CD8-positive, alpha-beta memory T cell (primary cell): ENCODE measurements around the gene RPL28. TPM values are rescaled to one million over a fixed set of nuclear protein-coding genes. Genes with fewer than 3 reads are reported as not detected.

ENCODE experiments used
- CTCF ChIA-PET: fragments of 350-600 bp; sonication (Branson Sonifier 250); formaldehyde crosslinking; loops from one replicate; lab custom pipeline; 2021; ENCODE audit warnings: antibody characterized with exemption; lab: Charles Lee
- POLR2A ChIA-PET: fragments of 350-600 bp; sonication (Branson Sonifier 250); formaldehyde crosslinking; loops from one replicate; lab custom pipeline; 2021; ENCODE audit warnings: antibody characterized with exemption; lab: Charles Lee
- DNase-seq, 5 donors: peaks; one replicate each; pipeline versions ENCODE4 v3.0.0 to v3.0.0-alpha.2; 2020 to 2022; ENCODE audit warnings: mixed read lengths in 1 of 5
- H3K27ac ChIP-seq: one replicate; pipeline ENCODE4 v1.7.0; 2013; ENCODE audit warnings: low read depth, mild to moderate bottlenecking, low read length, moderate library complexity
- H3K27me3 ChIP-seq: 2 replicates; pipeline ENCODE4 v1.7.0; 2013; ENCODE audit warnings: low read length, mild to moderate bottlenecking; ENCODE audit not compliant: insufficient read depth, poor library complexity, severe bottlenecking
- H3K36me3 ChIP-seq: 2 replicates; pipeline ENCODE4 v1.7.0; 2013; ENCODE audit warnings: mild to moderate bottlenecking, low read length, moderate library complexity; ENCODE audit not compliant: insufficient read depth
- H3K4me1 ChIP-seq: 2 replicates; pipeline ENCODE4 v1.7.0; 2013; ENCODE audit warnings: mild to moderate bottlenecking, low read length, moderate library complexity; ENCODE audit not compliant: insufficient read depth
- H3K4me3 ChIP-seq: 2 replicates; pipeline ENCODE4 v1.7.0; 2013; ENCODE audit warnings: mild to moderate bottlenecking, low read length
- H3K9me3 ChIP-seq: 2 replicates; pipeline ENCODE4 v1.7.0; 2013; ENCODE audit warnings: mild to moderate bottlenecking, low read length
- H3K27ac Mint-ChIP-seq, 8 donors: one replicate each; pipeline ENCODE4 v1.8.0; 2020 to 2021; ENCODE audit warnings: mixed read lengths in 8 of 8, mild to moderate bottlenecking in 6 of 8, inconsistent platforms in 3 of 8, moderate library complexity in 3 of 8
- H3K27me3 Mint-ChIP-seq, 2 donors: one replicate each; pipeline ENCODE4 v1.8.0; 2020 to 2021; ENCODE audit warnings: mixed read lengths in 2 of 2, mild to moderate bottlenecking in 1 of 2, moderate library complexity in 1 of 2
- H3K36me3 Mint-ChIP-seq, 3 donors: one replicate each; pipeline ENCODE4 v1.8.0; 2020 to 2021; ENCODE audit warnings: mixed read lengths in 3 of 3, inconsistent platforms in 1 of 3, mild to moderate bottlenecking in 1 of 3
- H3K4me1 Mint-ChIP-seq, 3 donors: one replicate each; pipeline ENCODE4 v1.8.0; 2020 to 2021; ENCODE audit warnings: mixed read lengths in 3 of 3, inconsistent platforms in 1 of 3, mild to moderate bottlenecking in 1 of 3
- H3K4me3 Mint-ChIP-seq, 7 donors: one replicate each; pipeline ENCODE4 v1.8.0; 2020 to 2021; ENCODE audit warnings: mixed read lengths in 7 of 7, mild to moderate bottlenecking in 6 of 7, moderate library complexity in 4 of 7, inconsistent platforms in 2 of 7
- H3K9me3 Mint-ChIP-seq, 5 donors: one replicate each; pipeline ENCODE4 v1.8.0; 2020 to 2022; ENCODE audit warnings: mixed read lengths in 5 of 5, mild to moderate bottlenecking in 3 of 5, moderate library complexity in 2 of 5, inconsistent platforms in 1 of 5
- polyA plus RNA-seq: library from polyadenylated mRNA; unstranded; fragments of 300-500 nt; fragmentation: Illumina TruSeq; gene quantifications from one replicate; pipeline ENCODE4 v1.2.3, GENCODE V29; 2021
- total RNA-seq, 2 experiments: library from RNA; stranded (reverse); gene quantifications; one replicate each; pipeline ENCODE4 v1.2.3, GENCODE V29; 2021

Gene RPL28
- total and polyA plus RNA-seq, 3 experiments from 2014 or later = 615 to 2,381 (median 2,376) TPM

DNA sequence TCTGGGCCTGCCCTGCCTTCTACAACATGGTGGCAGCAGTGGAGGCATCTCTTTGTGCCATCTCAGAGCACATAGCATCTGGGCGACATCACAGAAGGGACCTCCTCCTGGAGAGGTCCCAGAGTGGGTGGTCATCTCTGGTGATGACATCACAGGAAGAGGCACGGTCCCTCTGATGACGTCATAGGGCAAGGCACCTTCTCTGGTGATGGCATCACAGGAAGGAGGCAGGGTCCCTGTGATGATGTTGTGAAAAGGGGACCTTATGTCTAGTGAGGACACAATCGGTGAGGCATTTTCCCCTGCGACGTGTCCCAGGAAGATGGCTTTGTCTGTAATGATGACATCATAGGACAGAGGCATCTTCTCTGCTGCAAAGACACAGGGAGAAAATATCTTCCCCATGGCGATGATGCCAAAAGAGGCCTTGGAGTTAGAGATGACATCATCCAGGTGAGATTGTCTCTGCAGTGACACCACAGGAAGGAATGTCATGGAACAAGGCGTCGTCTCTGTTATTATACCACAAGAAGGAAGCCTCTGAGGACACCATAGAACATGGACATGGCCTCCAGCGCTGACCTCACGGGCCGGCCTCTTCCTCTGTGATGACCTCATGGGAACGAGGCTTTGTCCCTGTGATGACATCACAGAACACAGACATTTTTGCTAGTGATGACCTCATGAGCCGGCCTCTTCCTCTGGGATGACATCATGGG, 46.7 kb downstream of the RPL28 start:
- CTCF ChIA-PET = no interaction called here
- H3K27me3 ChIP-seq = peaks cover 35% of the 10 kb centered on the region
- no peaks in the 10 kb centered on the region for H3K9me3 Mint-ChIP-seq
- H3K27me3 Mint-ChIP-seq = peaks cover 39 to 58% of the 10 kb centered on the region in 2 donors
- H3K27ac Mint-ChIP-seq = no peak overlapping the region
- no peak overlapping the region for H3K27ac ChIP-seq
- no peak for DNase-seq
- no peaks in the 10 kb centered on the region for H3K4me1 ChIP-seq
- H3K36me3 Mint-ChIP-seq = peaks cover 0 to 5% (median 0%) of the 10 kb centered on the region in 3 donors
- H3K9me3 ChIP-seq = no peaks in the 10 kb centered on the region
- POLR2A ChIA-PET = no interaction called here
- no peak overlapping the region for H3K4me3 ChIP-seq
- no peaks in the 10 kb centered on the region for H3K36me3 ChIP-seq
- H3K4me3 Mint-ChIP-seq = no peak overlapping the region
- H3K4me1 Mint-ChIP-seq = peaks cover 0 to 7% (median 0%) of the 10 kb centered on the region in 3 donors

DNA sequence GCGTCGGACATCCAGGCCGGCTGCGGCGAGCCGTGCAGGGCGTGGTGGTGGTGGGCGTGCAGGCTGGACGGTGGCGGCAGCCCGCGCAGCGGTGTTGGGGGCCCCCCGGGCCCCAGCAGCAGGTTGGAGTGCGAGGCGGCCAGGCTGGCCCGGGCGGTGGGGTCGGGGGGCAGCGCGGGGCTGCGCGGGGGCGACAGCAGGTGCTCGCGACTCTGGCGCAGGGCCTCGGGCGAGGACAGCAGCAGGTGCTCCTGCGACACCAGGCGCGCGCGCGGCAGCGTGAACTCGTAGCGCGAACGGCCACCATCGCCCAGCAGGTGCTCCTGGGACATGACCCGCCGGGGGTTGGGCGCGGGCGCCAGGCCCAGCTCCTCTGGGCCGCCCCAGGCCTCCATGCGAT, 47.6 kb downstream of the RPL28 start:
- no peak overlapping the region for H3K27ac Mint-ChIP-seq
- CTCF ChIA-PET = no interaction called here
- H3K27me3 Mint-ChIP-seq = peaks cover 40 to 55% of the 10 kb centered on the region in 2 donors
- no peak overlapping the region for H3K27ac ChIP-seq
- POLR2A ChIA-PET = no interaction called here
- peaks cover 0 to 2% (median 0%) of the 10 kb centered on the region in 5 donors for H3K9me3 Mint-ChIP-seq
- peaks cover 0 to 7% (median 0%) of the 10 kb centered on the region in 3 donors for H3K4me1 Mint-ChIP-seq
- H3K9me3 ChIP-seq = no peaks in the 10 kb centered on the region
- peaks cover 34% of the 10 kb centered on the region for H3K27me3 ChIP-seq
- H3K36me3 Mint-ChIP-seq = peaks cover 0 to 5% (median 0%) of the 10 kb centered on the region in 3 donors
- no peaks in the 10 kb centered on the region for H3K36me3 ChIP-seq
- H3K4me1 ChIP-seq = no peaks in the 10 kb centered on the region
- H3K4me3 Mint-ChIP-seq = no peak overlapping the region
- no peak for DNase-seq
- no peak overlapping the region for H3K4me3 ChIP-seq

- Histone ChIP-seq H3K9me3 (no peaks in the 10 kb centered on the region), H3K36me3 (no peaks in the 10 kb centered on the region), H3K27me3 (peaks cover 36% of the 10 kb centered on the region), H3K4me3 (no peak overlapping the region), H3K27ac (no peak overlapping the region), H3K4me1 (no peaks in the 10 kb centered on the region)
- Mint-ChIP-seq H3K27ac (no peak overlapping the region), H3K4me1 (peaks cover 0 to 7% (median 0%) of the 10 kb centered on the region in 3 donors), H3K27me3 (peaks cover 44 to 57% of the 10 kb centered on the region in 2 donors), H3K9me3 (peaks cover 0 to 3% (median 3%) of the 10 kb centered on the region in 5 donors), H3K4me3 (no peak overlapping the region), H3K36me3 (peaks cover 0 to 10% (median 0%) of the 10 kb centered on the region in 3 donors)
- ChIA-PET POLR2A (no interaction called here), CTCF (no interaction called here)
- no peak for DNase-seq
These were observed 48.7 kb downstream of the RPL28 start for GRCh38 chr19:55434356-55434919.

- Histone ChIP-seq H3K4me1 (no peaks in the 10 kb centered on the region), H3K27me3 (peaks cover 41% of the 10 kb centered on the region), H3K27ac (no peak overlapping the region), H3K9me3 (no peaks in the 10 kb centered on the region), H3K4me3 (no peak overlapping the region), H3K36me3 (no peaks in the 10 kb centered on the region)
- Mint-ChIP-seq H3K27me3 (peaks cover 43 to 57% of the 10 kb centered on the region in 2 donors), H3K4me1 (peaks cover 0 to 7% (median 1%) of the 10 kb centered on the region in 3 donors), H3K36me3 (peaks cover 0 to 10% (median 0%) of the 10 kb centered on the region in 3 donors), H3K27ac (no peak overlapping the region), H3K9me3 (peaks cover 0 to 3% (median 3%) of the 10 kb centered on the region in 5 donors), H3K4me3 (no peak overlapping the region)
- POLR2A ChIA-PET = no interaction called here
- CTCF ChIA-PET = no interaction called here
- no peak for DNase-seq
These were observed 49.3 kb downstream of the RPL28 start for GRCh38 chr19:55435020-55435419.

- no peak for DNase-seq
- Mint-ChIP-seq H3K4me3 (no peak overlapping the region), H3K36me3 (peaks cover 0 to 5% (median 1%) of the 10 kb centered on the region in 3 donors), H3K4me1 (peaks cover 12 to 19% (median 13%) of the 10 kb centered on the region in 3 donors), H3K9me3 (peaks cover 0 to 3% (median 3%) of the 10 kb centered on the region in 5 donors), H3K27ac (no peak overlapping the region), H3K27me3 (peaks cover 46 to 54% of the 10 kb centered on the region in 2 donors)
- Histone ChIP-seq H3K27ac (no peak overlapping the region), H3K27me3 (peaks cover 48% of the 10 kb centered on the region), H3K4me3 (no peak overlapping the region), H3K36me3 (no peaks in the 10 kb centered on the region), H3K4me1 (peaks cover 12% of the 10 kb centered on the region), H3K9me3 (no peaks in the 10 kb centered on the region)
- ChIA-PET POLR2A (no interaction called here), CTCF (interaction anchor here (1.0 to 1.1 kb wide), 2 partner anchors 32 to 67 kb away, joined by 3 to 4 read pairs; no protein-coding TSS in a partner anchor)
These were observed 51.1 kb downstream of the RPL28 start for GRCh38 chr19:55436847-55437246.

DNA sequence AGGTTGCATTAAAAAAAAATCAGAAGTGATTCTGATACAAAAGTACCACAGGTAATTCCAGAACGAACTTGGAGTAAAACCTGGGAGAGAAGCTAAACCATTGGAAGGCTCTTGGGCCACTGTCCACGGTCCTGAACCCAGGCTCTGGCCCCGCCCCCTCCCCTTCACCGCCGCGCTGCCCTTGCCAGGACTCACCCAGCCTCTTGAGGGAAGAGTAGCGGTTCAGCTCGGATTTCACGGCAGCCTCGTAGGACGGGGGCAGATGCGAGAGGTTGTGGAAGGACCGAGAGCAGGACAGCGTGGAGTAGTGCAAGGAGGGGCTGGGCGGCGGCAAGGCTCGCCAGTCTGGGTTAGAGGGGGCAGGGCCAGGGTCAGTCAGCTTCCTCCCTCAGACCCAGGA, 51.7 kb downstream of the RPL28 start:
- Histone ChIP-seq H3K27ac (no peak overlapping the region), H3K4me1 (peaks cover 15% of the 10 kb centered on the region), H3K36me3 (no peaks in the 10 kb centered on the region), H3K4me3 (no peak overlapping the region), H3K27me3 (peaks cover 44% of the 10 kb centered on the region), H3K9me3 (no peaks in the 10 kb centered on the region)
- Mint-ChIP-seq H3K9me3 (peaks cover 0 to 3% (median 3%) of the 10 kb centered on the region in 5 donors), H3K36me3 (peaks cover 0 to 5% (median 1%) of the 10 kb centered on the region in 3 donors), H3K4me1 (peaks cover 13 to 19% (median 14%) of the 10 kb centered on the region in 3 donors), H3K4me3 (no peak overlapping the region), H3K27me3 (peaks cover 43 to 51% of the 10 kb centered on the region in 2 donors), H3K27ac (no peak overlapping the region)
- no peak for DNase-seq
- POLR2A ChIA-PET = no interaction called here
- CTCF ChIA-PET = interaction anchor here (1.0 to 1.1 kb wide), 2 partner anchors 31 to 66 kb away, joined by 3 to 4 read pairs; no protein-coding TSS in a partner anchor

DNA sequence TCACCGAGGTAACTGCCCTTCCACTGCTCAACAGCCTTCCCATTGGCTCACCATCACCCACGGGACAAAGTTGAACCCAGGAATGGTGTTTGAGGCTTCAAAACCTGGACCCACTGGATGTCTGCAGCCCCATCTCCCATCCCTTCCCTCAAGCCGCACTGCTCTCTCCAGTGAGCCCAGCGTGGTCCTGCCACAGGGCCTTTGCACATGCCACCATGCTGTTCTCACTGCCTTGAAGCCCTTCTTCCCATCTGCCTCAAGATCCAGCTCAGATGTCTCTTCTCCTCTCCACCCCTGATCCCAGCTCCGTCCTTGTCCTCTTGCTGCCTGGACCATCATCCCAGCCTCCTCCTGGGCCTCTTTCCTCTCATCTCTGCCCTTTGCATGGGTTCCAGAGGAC, 53.3 kb downstream of the RPL28 start:
- Histone ChIP-seq H3K4me3 (no peak overlapping the region), H3K4me1 (peaks cover 15% of the 10 kb centered on the region), H3K27me3 (peaks cover 46% of the 10 kb centered on the region), H3K36me3 (no peaks in the 10 kb centered on the region), H3K9me3 (no peaks in the 10 kb centered on the region), H3K27ac (no peak overlapping the region)
- peaks cover 0 to 5% (median 1%) of the 10 kb centered on the region in 3 donors for H3K36me3 Mint-ChIP-seq
- H3K4me1 Mint-ChIP-seq = peaks cover 13 to 31% (median 22%) of the 10 kb centered on the region in 3 donors
- peaks cover 0 to 3% (median 3%) of the 10 kb centered on the region in 5 donors for H3K9me3 Mint-ChIP-seq
- POLR2A ChIA-PET = no interaction called here
- CTCF ChIA-PET = no interaction called here
- DNase-seq = no peak
- peaks cover 48 to 58% of the 10 kb centered on the region in 2 donors for H3K27me3 Mint-ChIP-seq
- H3K27ac Mint-ChIP-seq = no peak overlapping the region
- H3K4me3 Mint-ChIP-seq = no peak overlapping the region
